ENCODE data around the gene STPG2. TPM values are rescaled to one million over a fixed set of nuclear protein-coding genes. Genes with fewer than 3 reads are reported as not detected.

Gene STPG2
- 0.53 and 1.1 TPM in 2 replicates for total RNA-seq
- long read RNA-seq, partial matches to known transcripts: 0 of 9 reads
- long read RNA-seq, other reads (novel, unspliced or antisense): 9 of 9 reads

GRCh38 chr4:98143001-98143899 is at the start of gene STPG2:
Gene STPG2 (minus strand): TSS chr4:98143476.
- Mint-ChIP-seq H3K27ac (peak within 1 kb of the TSS; percentile 97), H3K4me1 (ENCODE audit: low read depth) (peaks cover 19% of the 10 kb centered on the region), H3K27me3 (no peaks in the 10 kb centered on the region), H3K9me3 (ENCODE audit: low read depth) (peaks cover 3% of the 10 kb centered on the region), H3K4me3 (ENCODE audit: low read depth) (peak within 1 kb of the TSS; percentile 97), H3K36me3 (ENCODE audit: insufficient read depth) (no peaks in the 10 kb centered on the region)
- TF ChIP-seq, protein P1, sequence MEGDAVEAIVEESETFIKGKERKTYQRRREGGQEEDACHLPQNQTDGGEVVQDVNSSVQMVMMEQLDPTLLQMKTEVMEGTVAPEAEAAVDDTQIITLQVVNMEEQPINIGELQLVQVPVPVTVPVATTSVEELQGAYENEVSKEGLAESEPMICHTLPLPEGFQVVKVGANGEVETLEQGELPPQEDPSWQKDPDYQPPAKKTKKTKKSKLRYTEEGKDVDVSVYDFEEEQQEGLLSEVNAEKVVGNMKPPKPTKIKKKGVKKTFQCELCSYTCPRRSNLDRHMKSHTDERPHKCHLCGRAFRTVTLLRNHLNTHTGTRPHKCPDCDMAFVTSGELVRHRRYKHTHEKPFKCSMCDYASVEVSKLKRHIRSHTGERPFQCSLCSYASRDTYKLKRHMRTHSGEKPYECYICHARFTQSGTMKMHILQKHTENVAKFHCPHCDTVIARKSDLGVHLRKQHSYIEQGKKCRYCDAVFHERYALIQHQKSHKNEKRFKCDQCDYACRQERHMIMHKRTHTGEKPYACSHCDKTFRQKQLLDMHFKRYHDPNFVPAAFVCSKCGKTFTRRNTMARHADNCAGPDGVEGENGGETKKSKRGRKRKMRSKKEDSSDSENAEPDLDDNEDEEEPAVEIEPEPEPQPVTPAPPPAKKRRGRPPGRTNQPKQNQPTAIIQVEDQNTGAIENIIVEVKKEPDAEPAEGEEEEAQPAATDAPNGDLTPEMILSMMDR (IDR thresholded peaks at IDR 0.05; ENCODE audit: unreplicated experiment): peak; percentile 68
- DNase-seq (ENCODE audit: low spot score, unreplicated experiment): peak; percentile 86

DNA sequence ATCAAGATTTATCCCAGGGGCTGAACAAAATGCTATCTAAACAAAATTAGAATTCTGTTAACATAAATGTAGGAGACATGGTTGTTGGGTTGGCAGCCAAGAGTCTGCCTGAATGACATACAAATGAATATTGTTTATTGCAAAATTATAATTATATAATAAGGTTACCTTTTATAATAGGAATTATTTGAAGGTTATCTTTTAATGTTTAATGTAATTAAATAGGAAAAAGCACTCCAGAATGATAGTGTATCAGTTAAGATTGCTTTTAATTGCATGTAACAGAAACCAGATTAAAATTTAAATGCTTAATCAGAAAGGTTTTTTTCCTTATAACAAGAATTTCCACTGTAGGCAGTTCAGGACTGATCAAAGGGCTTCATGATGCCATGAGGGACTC is 42.0 kb upstream of the STPG2 start:
- Mint-ChIP-seq H3K4me1 (ENCODE audit: low read depth) (no peaks in the 10 kb centered on the region), H3K9me3 (ENCODE audit: low read depth) (peaks cover 4% of the 10 kb centered on the region), H3K36me3 (ENCODE audit: insufficient read depth) (no peaks in the 10 kb centered on the region), H3K27ac (no peak overlapping the region), H3K27me3 (no peaks in the 10 kb centered on the region), H3K4me3 (ENCODE audit: low read depth) (no peak overlapping the region)
- DNase-seq (ENCODE audit: low spot score, unreplicated experiment): no peak
- TF ChIP-seq, protein P1 (IDR thresholded peaks at IDR 0.05; ENCODE audit: unreplicated experiment): no peak

DNA sequence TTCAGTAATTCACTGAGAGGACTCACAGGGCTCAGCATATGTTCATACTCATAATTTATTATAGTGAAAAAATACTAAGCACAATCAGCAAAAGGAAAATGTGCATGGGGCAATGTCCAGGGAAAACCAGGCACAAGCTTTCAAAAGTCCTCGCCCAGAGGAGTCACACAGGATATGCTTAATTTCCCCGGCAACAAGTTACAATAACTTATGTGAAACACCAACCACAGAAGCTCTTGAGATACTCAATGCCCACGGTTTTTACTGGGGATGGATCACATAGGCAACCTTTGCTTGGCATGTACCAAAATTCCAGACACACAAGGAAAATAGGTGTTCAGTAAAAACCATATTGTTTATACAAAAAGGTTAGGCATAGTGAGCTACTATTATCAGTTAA is 38.5 kb upstream of the STPG2 start:
- DNase-seq (ENCODE audit: low spot score, unreplicated experiment): no peak
- peaks cover 5% of the 10 kb centered on the region for H3K4me1 Mint-ChIP-seq (ENCODE audit: low read depth)
- H3K27me3 Mint-ChIP-seq: no peaks in the 10 kb centered on the region
- no peaks in the 10 kb centered on the region for H3K9me3 Mint-ChIP-seq (ENCODE audit: low read depth)
- H3K36me3 Mint-ChIP-seq (ENCODE audit: insufficient read depth): no peaks in the 10 kb centered on the region
- no peak overlapping the region for H3K4me3 Mint-ChIP-seq (ENCODE audit: low read depth)
- TF ChIP-seq, protein P1 (IDR thresholded peaks at IDR 0.05; ENCODE audit: unreplicated experiment): no peak
- no peak overlapping the region for H3K27ac Mint-ChIP-seq

GRCh38 chr4:98179951-98180350 is 36.7 kb upstream of the STPG2 start:
- H3K4me1 Mint-ChIP-seq (ENCODE audit: low read depth): peaks cover 5% of the 10 kb centered on the region
- DNase-seq (ENCODE audit: low spot score, unreplicated experiment): no peak
- H3K9me3 Mint-ChIP-seq (ENCODE audit: low read depth): peaks cover 2% of the 10 kb centered on the region
- H3K27me3 Mint-ChIP-seq: no peaks in the 10 kb centered on the region
- no peaks in the 10 kb centered on the region for H3K36me3 Mint-ChIP-seq (ENCODE audit: insufficient read depth)
- H3K4me3 Mint-ChIP-seq (ENCODE audit: low read depth): no peak overlapping the region
- TF ChIP-seq, protein P1 (IDR thresholded peaks at IDR 0.05; ENCODE audit: unreplicated experiment): no peak
- no peak overlapping the region for H3K27ac Mint-ChIP-seq

DNA sequence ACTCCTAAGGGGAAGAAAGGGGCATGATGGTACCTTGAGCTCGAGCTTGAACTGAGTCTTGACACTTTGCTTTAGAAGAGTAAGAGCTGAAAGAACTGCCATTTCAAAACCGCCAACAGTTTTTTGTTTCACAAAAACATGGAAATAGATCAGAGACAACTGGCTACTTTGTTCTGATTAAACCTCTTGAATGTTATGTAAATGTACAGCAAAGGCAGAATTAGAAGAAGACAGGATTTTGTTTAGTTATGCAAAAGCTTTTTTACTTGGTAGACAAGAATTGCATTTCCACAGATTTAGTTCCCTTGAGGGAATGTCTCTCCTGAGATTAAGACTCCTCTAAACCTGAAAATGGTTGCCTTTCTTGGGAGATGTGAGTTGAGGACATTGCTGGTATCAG is 33.3 kb upstream of the STPG2 start:
- H3K36me3 Mint-ChIP-seq (ENCODE audit: insufficient read depth): no peaks in the 10 kb centered on the region
- no peaks in the 10 kb centered on the region for H3K27me3 Mint-ChIP-seq
- H3K4me3 Mint-ChIP-seq (ENCODE audit: low read depth): no peak overlapping the region
- TF ChIP-seq, protein P1 (IDR thresholded peaks at IDR 0.05; ENCODE audit: unreplicated experiment): no peak
- no peak overlapping the region for H3K27ac Mint-ChIP-seq
- H3K9me3 Mint-ChIP-seq (ENCODE audit: low read depth): peaks cover 8% of the 10 kb centered on the region
- DNase-seq (ENCODE audit: low spot score, unreplicated experiment): no peak
- peaks cover 12% of the 10 kb centered on the region for H3K4me1 Mint-ChIP-seq (ENCODE audit: low read depth)

All from progenitor cell of endocrine pancreas (in vitro differentiated cells).